GM23338 (cell line): ENCODE data around the gene RBM44. TPM values are rescaled to one million over a fixed set of nuclear protein-coding genes. Genes with fewer than 3 reads are reported as not detected.
"Not testable (repeated sequence)": the region's sequence is repeated elsewhere in the genome, so short reads cannot be mapped to it uniquely, and the experiment has no call there.

ENCODE experiments used
- ATAC-seq: fragments of 200-7000 bp; cut with Tn5 transposase; 3 replicates; pipeline ENCODE4 v1.9.1; 2020
- DNase-seq: peaks from one replicate; pipeline ENCODE4 v3.0.0-alpha.2; 2015; ENCODE audit warnings: low spot score
- H2AFZ ChIP-seq: fragments of 200-600 bp; sonication (generic); 2 replicates; pipeline ENCODE4 v1.8.0; 2016; ENCODE audit warnings: antibody characterized with exemption, mild to moderate bottlenecking, moderate library complexity
- H3F3A ChIP-seq: fragments of 200-600 bp; sonication (generic); replicated peaks from 2 replicates; pipeline ENCODE4 v1.8.0; 2017; ENCODE audit warnings: antibody characterized with exemption, mixed run types, low read depth
- H3K27ac ChIP-seq: fragments of 200-600 bp; sonication (generic); 2 replicates; pipeline ENCODE4 v1.6.1; 2016; ENCODE audit warnings: low read depth
- H3K27me3 ChIP-seq: fragments of 200-600 bp; sonication (generic); 2 replicates; pipeline ENCODE4 v1.8.0; 2016; ENCODE audit warnings: mild to moderate bottlenecking, mixed run types, moderate library complexity; ENCODE audit not compliant: insufficient read depth
- H3K36me3 ChIP-seq: fragments of 200-600 bp; sonication (generic); 2 replicates; pipeline ENCODE4 v1.8.0; 2016; ENCODE audit warnings: mild to moderate bottlenecking; ENCODE audit not compliant: insufficient read depth
- H3K4me1 ChIP-seq: fragments of 200-600 bp; sonication (generic); 2 replicates; pipeline ENCODE4 v1.8.0; 2016; ENCODE audit warnings: mild to moderate bottlenecking, moderate library complexity; ENCODE audit not compliant: insufficient read depth
- H3K4me2 ChIP-seq: fragments of 200-600 bp; sonication (generic); 2 replicates; pipeline ENCODE4 v1.7.1; 2017; ENCODE audit warnings: mixed run types
- H3K4me3 ChIP-seq: fragments of 200-600 bp; sonication (generic); 2 replicates; pipeline ENCODE4 v1.6.1; 2016; ENCODE audit warnings: mixed run types
- H3K79me2 ChIP-seq: fragments of 200-600 bp; sonication (generic); replicated peaks from 2 replicates; pipeline ENCODE4 v1.8.0; 2017; ENCODE audit warnings: mild to moderate bottlenecking; ENCODE audit not compliant: insufficient read depth
- H3K9me2 ChIP-seq: fragments of 200-600 bp; sonication (generic); 2 replicates; pipeline ENCODE4 v1.8.0; 2017; ENCODE audit not compliant: insufficient read depth
- H4K20me1 ChIP-seq: fragments of 200-600 bp; sonication (generic); replicated peaks from 2 replicates; pipeline ENCODE4 v1.8.0; 2017; ENCODE audit warnings: mild to moderate bottlenecking; ENCODE audit not compliant: insufficient read depth
- H3K27ac Mint-ChIP-seq: 2 replicates; pipeline ENCODE4 v1.8.0; 2020; ENCODE audit warnings: inconsistent platforms, mild to moderate bottlenecking, moderate library complexity, mixed read lengths
- H3K27me3 Mint-ChIP-seq: 3 replicates; pipeline ENCODE4 v1.8.0; 2022; ENCODE audit warnings: low read depth, mild to moderate bottlenecking, moderate library complexity, mixed read lengths, inconsistent platforms; ENCODE audit not compliant: insufficient read depth, poor library complexity
- H3K36me3 Mint-ChIP-seq: 3 replicates; pipeline ENCODE4 v1.8.0; 2021; ENCODE audit warnings: low read depth, mild to moderate bottlenecking, inconsistent platforms, moderate library complexity, mixed read lengths
- H3K4me1 Mint-ChIP-seq: 3 replicates; pipeline ENCODE4 v1.8.0; 2020; ENCODE audit warnings: mild to moderate bottlenecking, inconsistent platforms, mixed read lengths
- H3K4me3 Mint-ChIP-seq: 3 replicates; pipeline ENCODE4 v1.8.0; 2021; ENCODE audit warnings: moderate library complexity, mild to moderate bottlenecking, inconsistent platforms, mixed read lengths
- H3K9me3 Mint-ChIP-seq: 3 replicates; pipeline ENCODE4 v1.8.0; 2020; ENCODE audit warnings: moderate library complexity, mild to moderate bottlenecking, inconsistent platforms, mixed read lengths
- CREB1 ChIP-seq: fragments of 250-450 bp; sonication (Bioruptor Pico); IDR thresholded peaks from 2 replicates; pipeline ENCODE4 v1.5.0; 2020; ENCODE audit warnings: low read depth, mild to moderate bottlenecking, moderate library complexity
- EZH2phosphoT487 ChIP-seq: fragments of 200-600 bp; sonication (generic); IDR thresholded peaks from one replicate; pipeline ENCODE4 v1.8.1; 2018; ENCODE audit warnings: antibody characterized with exemption; ENCODE audit not compliant: unreplicated experiment
- JUNB ChIP-seq: IDR thresholded peaks from one replicate; pipeline ENCODE4 v1.6.1; 2016; ENCODE audit warnings: antibody characterized with exemption; ENCODE audit not compliant: unreplicated experiment
- POLR2AphosphoS5 ChIP-seq: IDR thresholded peaks from 2 replicates; pipeline ENCODE4 v1.6.1; 2016; ENCODE audit warnings: antibody characterized with exemption, low read depth
- ZNF331 ChIP-seq: fragments of 250-450 bp; sonication (Bioruptor Pico); IDR thresholded peaks from 2 replicates; pipeline ENCODE4 v1.5.0; 2020; ENCODE audit warnings: low read depth, mild to moderate bottlenecking, moderate library complexity
- polyA plus RNA-seq: library from polyadenylated mRNA; unstranded; fragments of >200 nt; fragmentation: Nextera tagmentation; extraction: Ambion mirVana; gene quantifications from 2 replicates; pipeline ENCODE4 v1.2.1, GENCODE V29; 2016
- total RNA-seq: library from RNA; depleted of rRNA; stranded (reverse); fragments of >200 nt; shearing (Covaris generic); gene quantifications from 2 replicates; pipeline ENCODE4 v1.2.3, GENCODE V29; 2014
- TF ChIP-seq, protein P1 (sequence below): fragments of 250-450 bp; sonication (Bioruptor Pico); IDR thresholded peaks from 2 replicates; pipeline ENCODE4 v1.5.0; 2020; ENCODE audit warnings: mild to moderate bottlenecking, moderate library complexity
- TF ChIP-seq, protein P2 (sequence below): IDR thresholded peaks from 2 replicates; pipeline ENCODE4 v1.6.1; 2016; ENCODE audit warnings: antibody characterized with exemption
- TF ChIP-seq, protein P3 (sequence below): IDR thresholded peaks from one replicate; pipeline ENCODE4 v1.6.1; 2018; ENCODE audit warnings: antibody characterized with exemption; ENCODE audit not compliant: unreplicated experiment

The RBM44 gene
- total and polyA plus RNA-seq, 2 experiments from 2014 or later = 0.29 to 0.87 TPM

DNA sequence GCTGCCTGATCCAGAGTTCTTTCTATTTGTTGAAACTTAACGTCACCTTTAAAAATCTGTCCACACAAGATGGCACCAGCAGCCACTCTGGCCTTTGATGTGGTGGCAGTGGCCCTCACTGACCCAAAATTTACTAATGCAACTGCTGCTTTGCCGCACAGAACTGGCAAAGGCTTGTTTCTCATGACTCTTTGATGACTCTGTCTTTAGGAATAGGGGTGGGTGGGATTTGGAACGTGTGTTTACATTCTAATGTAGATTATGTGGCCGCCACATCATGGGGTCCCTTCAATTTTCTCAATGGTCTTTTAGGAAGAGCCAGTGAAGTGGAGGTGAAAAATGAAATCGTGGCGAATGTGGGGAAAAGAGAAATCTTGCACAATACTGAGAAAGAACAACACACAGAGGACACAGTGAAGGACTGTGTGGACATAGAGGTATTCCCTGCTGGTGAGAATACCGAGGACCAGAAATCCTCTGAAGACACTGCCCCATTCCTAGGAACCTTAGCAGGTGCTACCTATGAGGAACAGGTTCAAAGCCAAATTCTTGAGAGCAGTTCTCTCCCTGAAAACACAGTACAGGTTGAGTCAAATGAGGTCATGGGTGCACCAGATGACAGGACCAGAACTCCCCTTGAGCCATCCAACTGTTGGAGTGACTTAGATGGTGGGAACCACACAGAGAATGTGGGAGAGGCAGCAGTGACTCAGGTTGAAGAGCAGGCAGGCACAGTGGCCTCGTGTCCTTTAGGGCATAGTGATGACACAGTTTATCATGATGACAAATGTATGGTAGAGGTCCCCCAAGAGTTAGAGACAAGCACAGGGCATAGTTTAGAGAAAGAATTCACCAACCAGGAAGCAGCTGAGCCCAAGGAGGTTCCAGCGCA lies 36.0 kb upstream of the RBM44 start:
- not testable (repeated sequence) for H3K4me3 ChIP-seq, H3K27me3 Mint-ChIP-seq, H3K9me2 ChIP-seq, H3F3A ChIP-seq, H3K27me3 ChIP-seq, H3K27ac ChIP-seq, H2AFZ ChIP-seq, H3K4me1 ChIP-seq, H3K4me3 Mint-ChIP-seq, ATAC-seq, DNase-seq, H3K4me1 Mint-ChIP-seq, H4K20me1 ChIP-seq, H3K27ac Mint-ChIP-seq, H3K9me3 Mint-ChIP-seq, H3K79me2 ChIP-seq, H3K4me2 ChIP-seq
- H3K36me3 Mint-ChIP-seq = peaks cover 34% of the 10 kb centered on the region
- peaks cover 23% of the 10 kb centered on the region for H3K36me3 ChIP-seq

DNA sequence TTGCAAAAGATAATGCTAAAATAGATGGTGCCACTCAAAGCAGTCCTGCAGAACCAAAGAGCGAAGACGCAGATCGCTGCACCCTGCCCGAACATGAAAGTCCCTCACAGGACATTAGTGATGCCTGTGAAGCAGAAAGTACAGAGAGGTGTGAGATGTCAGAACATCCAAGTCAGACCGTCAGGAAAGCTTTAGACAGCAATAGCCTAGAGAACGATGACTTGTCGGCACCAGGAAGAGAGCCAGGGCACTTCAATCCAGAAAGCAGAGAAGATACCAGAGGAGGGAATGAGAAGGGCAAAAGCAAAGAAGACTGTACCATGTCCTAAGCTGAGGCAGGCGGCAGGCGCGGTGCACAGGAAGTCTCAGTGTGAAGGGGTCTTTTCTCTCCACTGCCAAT lies 34.8 kb upstream of the RBM44 start:
- ATAC-seq = no peak
- Mint-ChIP-seq H3K27ac (no peak overlapping the region), H3K4me1 (no peaks in the 10 kb centered on the region), H3K27me3 (peaks cover 2% of the 10 kb centered on the region), H3K36me3 (peaks cover 34% of the 10 kb centered on the region), H3K9me3 (no peaks in the 10 kb centered on the region), H3K4me3 (no peak overlapping the region)
- no peaks in the 10 kb centered on the region; the same call in 1 of the 2 replicates for H4K20me1 ChIP-seq
- H3K27ac ChIP-seq = no peak overlapping the region
- no peak overlapping the region for H3K4me3 ChIP-seq
- DNase-seq = no peak
- H3K4me1 ChIP-seq = no peaks in the 10 kb centered on the region
- no peaks in the 10 kb centered on the region for H3K27me3 ChIP-seq
- H3K36me3 ChIP-seq = peaks cover 17% of the 10 kb centered on the region
- no peaks in the 10 kb centered on the region for H3F3A ChIP-seq
- no peak overlapping the region for H2AFZ ChIP-seq
- H3K4me2 ChIP-seq = no peak overlapping the region
- H3K9me2 ChIP-seq = no peaks in the 10 kb centered on the region
- no peaks in the 10 kb centered on the region for H3K79me2 ChIP-seq
- TF ChIP-seq, protein P1, sequence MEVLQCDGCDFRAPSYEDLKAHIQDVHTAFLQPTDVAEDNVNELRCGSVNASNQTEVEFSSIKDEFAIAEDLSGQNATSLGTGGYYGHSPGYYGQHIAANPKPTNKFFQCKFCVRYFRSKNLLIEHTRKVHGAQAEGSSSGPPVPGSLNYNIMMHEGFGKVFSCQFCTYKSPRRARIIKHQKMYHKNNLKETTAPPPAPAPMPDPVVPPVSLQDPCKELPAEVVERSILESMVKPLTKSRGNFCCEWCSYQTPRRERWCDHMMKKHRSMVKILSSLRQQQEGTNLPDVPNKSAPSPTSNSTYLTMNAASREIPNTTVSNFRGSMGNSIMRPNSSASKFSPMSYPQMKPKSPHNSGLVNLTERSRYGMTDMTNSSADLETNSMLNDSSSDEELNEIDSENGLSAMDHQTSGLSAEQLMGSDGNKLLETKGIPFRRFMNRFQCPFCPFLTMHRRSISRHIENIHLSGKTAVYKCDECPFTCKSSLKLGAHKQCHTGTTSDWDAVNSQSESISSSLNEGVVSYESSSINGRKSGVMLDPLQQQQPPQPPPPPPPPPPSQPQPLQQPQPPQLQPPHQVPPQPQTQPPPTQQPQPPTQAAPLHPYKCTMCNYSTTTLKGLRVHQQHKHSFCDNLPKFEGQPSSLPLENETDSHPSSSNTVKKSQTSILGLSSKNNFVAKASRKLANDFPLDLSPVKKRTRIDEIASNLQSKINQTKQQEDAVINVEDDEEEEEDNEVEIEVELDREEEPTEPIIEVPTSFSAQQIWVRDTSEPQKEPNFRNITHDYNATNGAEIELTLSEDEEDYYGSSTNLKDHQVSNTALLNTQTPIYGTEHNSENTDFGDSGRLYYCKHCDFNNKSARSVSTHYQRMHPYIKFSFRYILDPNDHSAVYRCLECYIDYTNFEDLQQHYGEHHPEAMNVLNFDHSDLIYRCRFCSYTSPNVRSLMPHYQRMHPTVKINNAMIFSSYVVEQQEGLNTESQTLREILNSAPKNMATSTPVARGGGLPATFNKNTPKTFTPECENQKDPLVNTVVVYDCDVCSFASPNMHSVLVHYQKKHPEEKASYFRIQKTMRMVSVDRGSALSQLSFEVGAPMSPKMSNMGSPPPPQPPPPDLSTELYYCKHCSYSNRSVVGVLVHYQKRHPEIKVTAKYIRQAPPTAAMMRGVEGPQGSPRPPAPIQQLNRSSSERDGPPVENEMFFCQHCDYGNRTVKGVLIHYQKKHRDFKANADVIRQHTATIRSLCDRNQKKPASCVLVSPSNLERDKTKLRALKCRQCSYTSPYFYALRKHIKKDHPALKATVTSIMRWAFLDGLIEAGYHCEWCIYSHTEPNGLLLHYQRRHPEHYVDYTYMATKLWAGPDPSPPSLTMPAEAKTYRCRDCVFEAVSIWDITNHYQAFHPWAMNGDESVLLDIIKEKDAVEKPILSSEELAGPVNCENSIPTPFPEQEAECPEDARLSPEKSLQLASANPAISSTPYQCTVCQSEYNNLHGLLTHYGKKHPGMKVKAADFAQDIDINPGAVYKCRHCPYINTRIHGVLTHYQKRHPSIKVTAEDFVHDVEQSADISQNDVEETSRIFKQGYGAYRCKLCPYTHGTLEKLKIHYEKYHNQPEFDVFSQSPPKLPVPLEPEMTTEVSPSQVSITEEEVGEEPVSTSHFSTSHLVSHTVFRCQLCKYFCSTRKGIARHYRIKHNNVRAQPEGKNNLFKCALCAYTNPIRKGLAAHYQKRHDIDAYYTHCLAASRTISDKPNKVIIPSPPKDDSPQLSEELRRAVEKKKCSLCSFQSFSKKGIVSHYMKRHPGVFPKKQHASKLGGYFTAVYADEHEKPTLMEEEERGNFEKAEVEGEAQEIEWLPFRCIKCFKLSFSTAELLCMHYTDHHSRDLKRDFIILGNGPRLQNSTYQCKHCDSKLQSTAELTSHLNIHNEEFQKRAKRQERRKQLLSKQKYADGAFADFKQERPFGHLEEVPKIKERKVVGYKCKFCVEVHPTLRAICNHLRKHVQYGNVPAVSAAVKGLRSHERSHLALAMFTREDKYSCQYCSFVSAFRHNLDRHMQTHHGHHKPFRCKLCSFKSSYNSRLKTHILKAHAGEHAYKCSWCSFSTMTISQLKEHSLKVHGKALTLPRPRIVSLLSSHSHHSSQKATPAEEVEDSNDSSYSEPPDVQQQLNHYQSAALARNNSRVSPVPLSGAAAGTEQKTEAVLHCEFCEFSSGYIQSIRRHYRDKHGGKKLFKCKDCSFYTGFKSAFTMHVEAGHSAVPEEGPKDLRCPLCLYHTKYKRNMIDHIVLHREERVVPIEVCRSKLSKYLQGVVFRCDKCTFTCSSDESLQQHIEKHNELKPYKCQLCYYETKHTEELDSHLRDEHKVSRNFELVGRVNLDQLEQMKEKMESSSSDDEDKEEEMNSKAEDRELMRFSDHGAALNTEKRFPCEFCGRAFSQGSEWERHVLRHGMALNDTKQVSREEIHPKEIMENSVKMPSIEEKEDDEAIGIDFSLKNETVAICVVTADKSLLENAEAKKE (CRISPR knock-in tag) = no peak
- TF ChIP-seq, protein P2, sequence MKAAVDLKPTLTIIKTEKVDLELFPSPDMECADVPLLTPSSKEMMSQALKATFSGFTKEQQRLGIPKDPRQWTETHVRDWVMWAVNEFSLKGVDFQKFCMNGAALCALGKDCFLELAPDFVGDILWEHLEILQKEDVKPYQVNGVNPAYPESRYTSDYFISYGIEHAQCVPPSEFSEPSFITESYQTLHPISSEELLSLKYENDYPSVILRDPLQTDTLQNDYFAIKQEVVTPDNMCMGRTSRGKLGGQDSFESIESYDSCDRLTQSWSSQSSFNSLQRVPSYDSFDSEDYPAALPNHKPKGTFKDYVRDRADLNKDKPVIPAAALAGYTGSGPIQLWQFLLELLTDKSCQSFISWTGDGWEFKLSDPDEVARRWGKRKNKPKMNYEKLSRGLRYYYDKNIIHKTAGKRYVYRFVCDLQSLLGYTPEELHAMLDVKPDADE = no peak
- TF ChIP-seq POLR2AphosphoS5 (no peak), EZH2phosphoT487 (no peak), JUNB (no peak), CREB1 (CRISPR knock-in tag) (no peak), ZNF331 (no peak)
- TF ChIP-seq, protein P3, sequence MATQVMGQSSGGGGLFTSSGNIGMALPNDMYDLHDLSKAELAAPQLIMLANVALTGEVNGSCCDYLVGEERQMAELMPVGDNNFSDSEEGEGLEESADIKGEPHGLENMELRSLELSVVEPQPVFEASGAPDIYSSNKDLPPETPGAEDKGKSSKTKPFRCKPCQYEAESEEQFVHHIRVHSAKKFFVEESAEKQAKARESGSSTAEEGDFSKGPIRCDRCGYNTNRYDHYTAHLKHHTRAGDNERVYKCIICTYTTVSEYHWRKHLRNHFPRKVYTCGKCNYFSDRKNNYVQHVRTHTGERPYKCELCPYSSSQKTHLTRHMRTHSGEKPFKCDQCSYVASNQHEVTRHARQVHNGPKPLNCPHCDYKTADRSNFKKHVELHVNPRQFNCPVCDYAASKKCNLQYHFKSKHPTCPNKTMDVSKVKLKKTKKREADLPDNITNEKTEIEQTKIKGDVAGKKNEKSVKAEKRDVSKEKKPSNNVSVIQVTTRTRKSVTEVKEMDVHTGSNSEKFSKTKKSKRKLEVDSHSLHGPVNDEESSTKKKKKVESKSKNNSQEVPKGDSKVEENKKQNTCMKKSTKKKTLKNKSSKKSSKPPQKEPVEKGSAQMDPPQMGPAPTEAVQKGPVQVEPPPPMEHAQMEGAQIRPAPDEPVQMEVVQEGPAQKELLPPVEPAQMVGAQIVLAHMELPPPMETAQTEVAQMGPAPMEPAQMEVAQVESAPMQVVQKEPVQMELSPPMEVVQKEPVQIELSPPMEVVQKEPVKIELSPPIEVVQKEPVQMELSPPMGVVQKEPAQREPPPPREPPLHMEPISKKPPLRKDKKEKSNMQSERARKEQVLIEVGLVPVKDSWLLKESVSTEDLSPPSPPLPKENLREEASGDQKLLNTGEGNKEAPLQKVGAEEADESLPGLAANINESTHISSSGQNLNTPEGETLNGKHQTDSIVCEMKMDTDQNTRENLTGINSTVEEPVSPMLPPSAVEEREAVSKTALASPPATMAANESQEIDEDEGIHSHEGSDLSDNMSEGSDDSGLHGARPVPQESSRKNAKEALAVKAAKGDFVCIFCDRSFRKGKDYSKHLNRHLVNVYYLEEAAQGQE = no peak
